ENCODE results near the gene TNKS1BP1.
A peak's percentile ranks its signal among the peaks of the same experiment; 100 is the strongest.

The TNKS1BP1 gene

DNA sequence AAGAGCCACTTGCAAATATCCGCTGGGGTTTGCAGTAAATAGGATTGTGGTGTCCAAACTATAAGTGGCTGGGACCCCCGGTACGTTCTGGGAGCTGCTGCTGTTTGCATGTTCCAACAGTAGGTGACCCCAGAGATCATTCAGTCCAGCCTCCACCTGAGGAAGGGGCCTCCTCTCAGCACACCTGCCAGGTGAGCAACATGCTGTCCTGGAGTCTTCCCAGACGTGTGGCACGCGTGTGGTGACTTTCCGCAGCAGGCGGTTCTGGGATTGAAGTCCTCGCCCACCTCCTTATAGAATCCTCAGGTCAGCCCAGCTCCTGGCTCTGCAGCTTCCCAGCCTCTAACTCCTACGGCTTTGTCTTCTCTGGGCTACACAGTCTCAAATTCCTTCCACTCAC lies 20.1 kb upstream of the TNKS1BP1 start:
- no peak overlapping the region for H3K23ac ChIP-seq (ENCODE audit: low read depth, low read length, poor library complexity)
- no peak overlapping the region for H3K4me3 ChIP-seq (ENCODE audit: low read length in 2 of 2)
- no peaks in the 10 kb centered on the region for H3K36me3 ChIP-seq (replicated peaks in 1 of 2; ENCODE audit: control insufficient read depth in 2 of 2, insufficient read depth in 2 of 2, low read length in 2 of 2)
- H4K91ac ChIP-seq (ENCODE audit: low read depth, low read length, poor library complexity): no peak overlapping the region
- H2BK120ac ChIP-seq (ENCODE audit: low read depth, low read length): no peak overlapping the region
- no peak overlapping the region for H3K27ac ChIP-seq (replicated peaks; ENCODE audit: low read length)
- H3K27me3 ChIP-seq (ENCODE audit: control insufficient read depth in 3 of 3, insufficient read depth in 3 of 3, low read depth in 1 of 3, low read length in 3 of 3): peaks cover 0 to 12% (median 0%) of the 10 kb centered on the region in 3 experiments
- peaks cover 13 to 15% of the 10 kb centered on the region in 2 donors for H3K4me1 ChIP-seq (ENCODE audit: control insufficient read depth in 2 of 2, insufficient read depth in 1 of 2, low read depth in 1 of 2, low read length in 2 of 2)
- no peak overlapping the region for H2BK15ac ChIP-seq (ENCODE audit: low read length)
- H3K79me1 ChIP-seq (ENCODE audit: low read depth, low read length): no peaks in the 10 kb centered on the region
- H3K4ac ChIP-seq (ENCODE audit: low read length): no peak overlapping the region
- no peak overlapping the region for H3K4me2 ChIP-seq (ENCODE audit: insufficient read depth, low read length, poor library complexity, severe bottlenecking)
- no peak overlapping the region for H2BK12ac ChIP-seq (ENCODE audit: low read length)
- no CpG with 5 or more reads among the region's 10 CpGs for WGBS, 2 donors (ENCODE audit: extremely low coverage in 2 of 2, insufficient read length in 2 of 2, insufficient replicate concordance in 1 of 2)
- no peak overlapping the region for H3K18ac ChIP-seq (ENCODE audit: low read length)
- H4K8ac ChIP-seq (ENCODE audit: low read depth, low read length): no peak overlapping the region
- H3K9ac ChIP-seq (ENCODE audit: low read depth, low read length, poor library complexity): no peak overlapping the region
- DNase-seq (ENCODE audit: low spot score): no peak
- peak overlapping the region; percentile 91 for H2AFZ ChIP-seq (ENCODE audit: low read length)
- H3K14ac ChIP-seq (ENCODE audit: low read length): no peak overlapping the region
- no peak overlapping the region for H2AK5ac ChIP-seq (ENCODE audit: low read depth, low read length)
- no peak overlapping the region for H2BK5ac ChIP-seq (ENCODE audit: low read length)
- H3K9me3 ChIP-seq (replicated peaks in 1 of 2; ENCODE audit: control insufficient read depth in 2 of 2, insufficient read depth in 1 of 2, low read depth in 1 of 2, low read length in 2 of 2): no peaks in the 10 kb centered on the region

DNA sequence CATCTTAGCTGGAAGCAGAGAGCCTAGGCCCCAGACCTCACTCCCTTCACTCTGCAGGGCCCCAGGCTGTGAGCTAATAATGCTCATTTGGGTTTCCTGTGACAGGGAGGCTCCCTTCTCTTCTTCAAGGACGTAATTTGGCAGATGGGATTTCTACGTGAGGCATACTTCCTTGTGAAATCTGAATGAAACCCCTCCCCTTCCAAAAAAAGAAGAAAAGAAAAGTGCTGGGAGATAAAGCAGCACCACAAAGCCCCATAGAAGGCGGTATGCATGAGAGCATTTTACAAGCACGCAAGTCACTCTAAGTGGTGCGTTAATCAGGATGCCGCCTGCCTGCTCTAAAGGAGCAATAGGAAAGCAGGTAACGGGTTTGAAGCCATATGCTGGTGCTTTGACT lies 19.1 kb upstream of the TNKS1BP1 start:
- Histone ChIP-seq H3K18ac (ENCODE audit: low read length) (no peak overlapping the region), H3K9me3 (replicated peaks in 1 of 2; ENCODE audit: control insufficient read depth in 2 of 2, insufficient read depth in 1 of 2, low read depth in 1 of 2, low read length in 2 of 2) (no peaks in the 10 kb centered on the region), H4K8ac (ENCODE audit: low read depth, low read length) (no peak overlapping the region), H3K23ac (ENCODE audit: low read depth, low read length, poor library complexity) (no peak overlapping the region), H3K4me3 (ENCODE audit: low read length in 2 of 2) (no peak overlapping the region), H3K36me3 (replicated peaks in 1 of 2; ENCODE audit: control insufficient read depth in 2 of 2, insufficient read depth in 2 of 2, low read length in 2 of 2) (no peaks in the 10 kb centered on the region), H3K9ac (ENCODE audit: low read depth, low read length, poor library complexity) (no peak overlapping the region), H4K91ac (ENCODE audit: low read depth, low read length, poor library complexity) (no peak overlapping the region), H2BK12ac (ENCODE audit: low read length) (no peak overlapping the region), H3K27me3 (ENCODE audit: control insufficient read depth in 3 of 3, insufficient read depth in 3 of 3, low read depth in 1 of 3, low read length in 3 of 3) (peaks cover 0 to 12% (median 0%) of the 10 kb centered on the region in 3 experiments), H2AFZ (ENCODE audit: low read length) (peak overlapping the region; percentile 79), H2AK5ac (ENCODE audit: low read depth, low read length) (no peak overlapping the region), H3K14ac (ENCODE audit: low read length) (no peak overlapping the region), H3K4ac (ENCODE audit: low read length) (no peak overlapping the region), H2BK120ac (ENCODE audit: low read depth, low read length) (no peak overlapping the region), H3K79me1 (ENCODE audit: low read depth, low read length) (no peaks in the 10 kb centered on the region), H3K4me1 (ENCODE audit: control insufficient read depth in 2 of 2, insufficient read depth in 1 of 2, low read depth in 1 of 2, low read length in 2 of 2) (peaks cover 18 to 25% of the 10 kb centered on the region in 2 donors), H2BK5ac (ENCODE audit: low read length) (no peak overlapping the region), H2BK15ac (ENCODE audit: low read length) (no peak overlapping the region), H3K4me2 (ENCODE audit: insufficient read depth, low read length, poor library complexity, severe bottlenecking) (no peak overlapping the region), H3K27ac (replicated peaks; ENCODE audit: low read length) (no peak overlapping the region)
- no CpG with 5 or more reads among the region's 7 CpGs for WGBS, 2 donors (ENCODE audit: extremely low coverage in 2 of 2, insufficient read length in 2 of 2, insufficient replicate concordance in 1 of 2)
- DNase-seq (ENCODE audit: low spot score): no peak

GRCh38 chr11:57342702-57343101 lies 17.9 kb upstream of the TNKS1BP1 start:
- H3K4ac ChIP-seq (ENCODE audit: low read length): no peak overlapping the region
- H3K18ac ChIP-seq (ENCODE audit: low read length): no peak overlapping the region
- no peak overlapping the region for H3K9ac ChIP-seq (ENCODE audit: low read depth, low read length, poor library complexity)
- peak overlapping the region; percentile 79 for H2AFZ ChIP-seq (ENCODE audit: low read length)
- H4K8ac ChIP-seq (ENCODE audit: low read depth, low read length): no peak overlapping the region
- H2BK120ac ChIP-seq (ENCODE audit: low read depth, low read length): no peak overlapping the region
- H3K23ac ChIP-seq (ENCODE audit: low read depth, low read length, poor library complexity): no peak overlapping the region
- peaks cover 0 to 3% (median 0%) of the 10 kb centered on the region in 3 experiments for H3K27me3 ChIP-seq (ENCODE audit: control insufficient read depth in 3 of 3, insufficient read depth in 3 of 3, low read depth in 1 of 3, low read length in 3 of 3)
- no peak overlapping the region for H3K4me2 ChIP-seq (ENCODE audit: insufficient read depth, low read length, poor library complexity, severe bottlenecking)
- H3K14ac ChIP-seq (ENCODE audit: low read length): no peak overlapping the region
- H3K4me1 ChIP-seq (ENCODE audit: control insufficient read depth in 2 of 2, insufficient read depth in 1 of 2, low read depth in 1 of 2, low read length in 2 of 2): peaks cover 25 to 27% of the 10 kb centered on the region in 2 donors
- WGBS, 2 donors (ENCODE audit: extremely low coverage in 2 of 2, insufficient read length in 2 of 2, insufficient replicate concordance in 1 of 2): no CpG with 5 or more reads among the region's 11 CpGs
- H2AK5ac ChIP-seq (ENCODE audit: low read depth, low read length): no peak overlapping the region
- no peak overlapping the region for H2BK5ac ChIP-seq (ENCODE audit: low read length)
- peak overlapping the region; percentile 18 for H2BK15ac ChIP-seq (ENCODE audit: low read length)
- no peaks in the 10 kb centered on the region for H3K79me1 ChIP-seq (ENCODE audit: low read depth, low read length)
- H2BK12ac ChIP-seq (ENCODE audit: low read length): no peak overlapping the region
- DNase-seq (ENCODE audit: low spot score): no peak
- H3K4me3 ChIP-seq (ENCODE audit: low read length in 2 of 2): no peak overlapping the region
- no peaks in the 10 kb centered on the region for H3K36me3 ChIP-seq (replicated peaks in 1 of 2; ENCODE audit: control insufficient read depth in 2 of 2, insufficient read depth in 2 of 2, low read length in 2 of 2)
- H3K27ac ChIP-seq (replicated peaks; ENCODE audit: low read length): no peak overlapping the region
- H3K9me3 ChIP-seq (replicated peaks in 1 of 2; ENCODE audit: control insufficient read depth in 2 of 2, insufficient read depth in 1 of 2, low read depth in 1 of 2, low read length in 2 of 2): no peaks in the 10 kb centered on the region
- H4K91ac ChIP-seq (ENCODE audit: low read depth, low read length, poor library complexity): no peak overlapping the region

GRCh38 chr11:57341250-57341808 lies 16.6 kb upstream of the TNKS1BP1 start:
- Histone ChIP-seq H3K4me2 (ENCODE audit: insufficient read depth, low read length, poor library complexity, severe bottlenecking) (no peak overlapping the region), H3K36me3 (replicated peaks in 1 of 2; ENCODE audit: control insufficient read depth in 2 of 2, insufficient read depth in 2 of 2, low read length in 2 of 2) (no peaks in the 10 kb centered on the region), H3K9me3 (replicated peaks in 1 of 2; ENCODE audit: control insufficient read depth in 2 of 2, insufficient read depth in 1 of 2, low read depth in 1 of 2, low read length in 2 of 2) (no peaks in the 10 kb centered on the region), H3K9ac (ENCODE audit: low read depth, low read length, poor library complexity) (peak overlapping the region; percentile 17), H3K4me3 (ENCODE audit: low read length in 2 of 2) (no peak overlapping the region), H3K18ac (ENCODE audit: low read length) (peak overlapping the region; percentile 15), H3K4me1 (ENCODE audit: control insufficient read depth in 2 of 2, insufficient read depth in 1 of 2, low read depth in 1 of 2, low read length in 2 of 2) (peaks cover 25 to 29% of the 10 kb centered on the region in 2 donors), H3K4ac (ENCODE audit: low read length) (no peak overlapping the region), H2AK5ac (ENCODE audit: low read depth, low read length) (no peak overlapping the region), H2BK12ac (ENCODE audit: low read length) (peak overlapping the region; percentile 11), H3K23ac (ENCODE audit: low read depth, low read length, poor library complexity) (no peak overlapping the region), H2BK15ac (ENCODE audit: low read length) (no peak overlapping the region), H3K14ac (ENCODE audit: low read length) (no peak overlapping the region), H3K27ac (replicated peaks; ENCODE audit: low read length) (no peak overlapping the region), H2AFZ (ENCODE audit: low read length) (peak overlapping the region; percentile 74), H3K79me1 (ENCODE audit: low read depth, low read length) (no peaks in the 10 kb centered on the region), H4K8ac (ENCODE audit: low read depth, low read length) (no peak overlapping the region), H2BK5ac (ENCODE audit: low read length) (no peak overlapping the region), H3K27me3 (ENCODE audit: control insufficient read depth in 3 of 3, insufficient read depth in 3 of 3, low read depth in 1 of 3, low read length in 3 of 3) (no peaks in the 10 kb centered on the region), H2BK120ac (ENCODE audit: low read depth, low read length) (no peak overlapping the region), H4K91ac (ENCODE audit: low read depth, low read length, poor library complexity) (no peak overlapping the region)
- WGBS, 2 donors (ENCODE audit: extremely low coverage in 2 of 2, insufficient read length in 2 of 2, insufficient replicate concordance in 1 of 2): no CpG with 5 or more reads among the region's 6 CpGs
- DNase-seq (ENCODE audit: low spot score): no peak
